K562 (cell line): ENCODE measurements around the gene SLAMF8. TPM values are rescaled to one million over a fixed set of nuclear protein-coding genes. Genes with fewer than 3 reads are reported as not detected.

Experiments used
- BRF1 ChIP-seq: IDR thresholded peaks from 3 replicates; pipeline ENCODE4 v1.6.1; 2011; ENCODE audit warnings: borderline replicate concordance, mild to moderate bottlenecking; ENCODE audit not compliant: insufficient read length; ENCODE audit errors: extremely low read depth
- CHAMP1 ChIP-seq: fragments of 450-650 bp; IDR thresholded peaks from 2 replicates; pipeline ENCODE4 v1.6.1; 2016; ENCODE audit warnings: mild to moderate bottlenecking
- FOXJ3 ChIP-seq: sonication (generic); formaldehyde crosslinking; IDR thresholded peaks from 2 replicates; pipeline ENCODE4 v1.4.0; 2020; ENCODE audit warnings: mild to moderate bottlenecking, missing genetic modification reagents
- GTF2B ChIP-seq: IDR thresholded peaks from 2 replicates; pipeline ENCODE4 v1.6.1; 2011; ENCODE audit not compliant: insufficient read length; ENCODE audit errors: extremely low read depth
- NR2F6 ChIP-seq: fragments of 450-650 bp; formaldehyde crosslinking; IDR thresholded peaks from 2 replicates; pipeline ENCODE4 v1.4.0; 2020; ENCODE audit warnings: mild to moderate bottlenecking
- NR4A1 ChIP-seq, 2 experiments: fragments of 250-450 bp in 1 of 2; fragments of 450-650 bp in 1 of 2; sonication (Bioruptor Pico) in 1 of 2; IDR thresholded peaks; 2 replicates each; pipeline versions ENCODE4 v1.4.0 to v1.6.1; 2016 to 2020; ENCODE audit warnings: mild to moderate bottlenecking in 2 of 2, missing compliant biosample characterization in 1 of 2, missing genetic modification characterization in 1 of 2, moderate library complexity in 1 of 2
- TSC22D4 ChIP-seq: fragments of 450-650 bp; IDR thresholded peaks from 2 replicates; pipeline ENCODE4 v1.6.1; 2016; ENCODE audit warnings: missing genetic modification characterization, missing biosample characterization, control low read depth
- ZBED1 ChIP-seq: IDR thresholded peaks from 2 replicates; pipeline ENCODE4 v1.6.1; 2014
- ZBTB11 ChIP-seq, 3 experiments: fragments of 200-800 bp in 1 of 3; fragments of 250-450 bp in 1 of 3; fragments of 450-650 bp in 1 of 3; sonication (Bioruptor Pico) in 1 of 3; sonication (Bioruptor generic) in 1 of 3; formaldehyde crosslinking in 1 of 3; IDR thresholded peaks; 2 replicates each; pipeline versions ENCODE4 v1.6.1 to v1.8.0; 2016 to 2022; ENCODE audit warnings: mild to moderate bottlenecking in 2 of 3, missing genetic modification characterization in 2 of 3, missing compliant biosample characterization in 1 of 3, moderate library complexity in 1 of 3
- ZBTB34 ChIP-seq: fragments of 250-450 bp; sonication (Bioruptor Pico); IDR thresholded peaks from 2 replicates; pipeline ENCODE4 v1.8.0; 2021; ENCODE audit warnings: mild to moderate bottlenecking, moderate library complexity
- ZNF12 ChIP-seq: sonication (generic); formaldehyde crosslinking; IDR thresholded peaks from 2 replicates; pipeline ENCODE4 v1.4.0; 2020; ENCODE audit warnings: mild to moderate bottlenecking, missing genetic modification reagents
- ZNF511 ChIP-seq: sonication (generic); formaldehyde crosslinking; IDR thresholded peaks from 2 replicates; pipeline ENCODE4 v1.8.0; 2022; ENCODE audit warnings: mild to moderate bottlenecking, missing genetic modification reagents
- ZNF785 ChIP-seq: fragments of 250-450 bp; sonication (Bioruptor Pico); IDR thresholded peaks from 2 replicates; pipeline ENCODE4 v1.4.0; 2020; ENCODE audit warnings: mild to moderate bottlenecking
- polyA plus RNA-seq, 8 experiments: library from polyadenylated mRNA; depleted of rRNA in 4 of 8; stranded (reverse) in 5 of 8; unstranded in 3 of 8; fragments of >200 nt; fragmentation: Nextera tagmentation in 2 of 8; fragmentation: Illumina TruSeq in 1 of 8; extraction: Ambion mirVana in 2 of 8; extraction: Trizol in 1 of 8; gene quantifications; 2 replicates each; pipeline versions ENCODE4 v1.2.1 to v1.2.3, GENCODE V29; 2011 to 2014; ENCODE audit warnings: inconsistent platforms in 1 of 8, missing spikeins in 1 of 8
- total RNA-seq, 7 experiments: library from RNA; depleted of rRNA in 6 of 7; stranded (reverse); fragments of >200 nt in 6 of 7; fragmentation: Illumina TruSeq in 2 of 7; extraction: Trizol in 2 of 7; gene quantifications; 2 replicates each; pipeline versions ENCODE4 v1.2.1 to v1.2.3, GENCODE V29; 2011 to 2021; ENCODE audit warnings: low replicate concordance in 1 of 7

The SLAMF8 gene
- total and polyA plus RNA-seq, 9 of the 15 experiments (the other 6 are each of a cell fraction or from before 2014, with no cell fraction given): not detected

GRCh38 chr1:159780583-159781582 lies 45.8 kb upstream of the SLAMF8 start, which contains the start of gene DUSP23 (continued):
- TF ChIP-seq GTF2B (no peak), FOXJ3 (no peak), NR4A1 (CRISPR knock-in tag; IDR thresholded peaks at IDR 0.05) (no peak), NR4A1 (tag; IDR thresholded peaks at IDR 0.05) (no peak), BRF1 (no peak), ZBTB34 (CRISPR knock-in tag) (no peak), CHAMP1 (no peak), TSC22D4 (tag) (no peak), ZNF12 (CRISPR knock-in tag) (no peak), ZNF511 (peak; percentile 84), NR2F6 (CRISPR knock-in tag) (no peak), ZNF785 (CRISPR knock-in tag) (no peak), ZBED1 (no peak), ZBTB11 (CRISPR knock-in tag; IDR thresholded peaks at IDR 0.05) (0 out of 6 replicates have a peak, but pooled peaks of 1 of the 3 experiments have one; percentile 12)
